Measurements from ENCODE around the gene NDUFA3.

DNA sequence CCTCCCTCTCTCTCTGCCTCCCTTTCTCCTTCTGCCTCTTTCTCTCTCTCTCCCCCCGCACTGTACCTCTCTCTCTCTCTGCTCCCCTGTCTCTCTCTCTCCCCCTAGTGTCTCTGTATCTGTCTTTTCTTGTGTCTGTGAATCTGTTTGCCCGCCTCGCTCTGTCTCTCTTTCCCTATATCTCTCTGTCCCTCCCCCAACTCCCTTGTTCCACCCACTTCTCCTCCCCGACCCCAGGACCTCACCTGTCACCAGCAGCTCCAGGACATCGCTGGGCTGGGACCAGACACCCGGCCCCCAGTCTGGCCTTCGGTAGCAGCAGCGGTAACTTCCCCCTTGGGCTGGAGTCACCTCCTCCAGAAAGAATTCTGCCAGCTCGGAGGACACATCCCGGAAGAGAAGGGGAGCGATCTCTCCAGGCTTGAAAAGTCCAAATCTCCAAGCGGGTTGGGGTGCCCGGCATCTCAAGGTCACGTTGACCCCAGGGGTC, 6.0 kb upstream of the NDUFA3 start:
- TF ChIP-seq, protein P1, sequence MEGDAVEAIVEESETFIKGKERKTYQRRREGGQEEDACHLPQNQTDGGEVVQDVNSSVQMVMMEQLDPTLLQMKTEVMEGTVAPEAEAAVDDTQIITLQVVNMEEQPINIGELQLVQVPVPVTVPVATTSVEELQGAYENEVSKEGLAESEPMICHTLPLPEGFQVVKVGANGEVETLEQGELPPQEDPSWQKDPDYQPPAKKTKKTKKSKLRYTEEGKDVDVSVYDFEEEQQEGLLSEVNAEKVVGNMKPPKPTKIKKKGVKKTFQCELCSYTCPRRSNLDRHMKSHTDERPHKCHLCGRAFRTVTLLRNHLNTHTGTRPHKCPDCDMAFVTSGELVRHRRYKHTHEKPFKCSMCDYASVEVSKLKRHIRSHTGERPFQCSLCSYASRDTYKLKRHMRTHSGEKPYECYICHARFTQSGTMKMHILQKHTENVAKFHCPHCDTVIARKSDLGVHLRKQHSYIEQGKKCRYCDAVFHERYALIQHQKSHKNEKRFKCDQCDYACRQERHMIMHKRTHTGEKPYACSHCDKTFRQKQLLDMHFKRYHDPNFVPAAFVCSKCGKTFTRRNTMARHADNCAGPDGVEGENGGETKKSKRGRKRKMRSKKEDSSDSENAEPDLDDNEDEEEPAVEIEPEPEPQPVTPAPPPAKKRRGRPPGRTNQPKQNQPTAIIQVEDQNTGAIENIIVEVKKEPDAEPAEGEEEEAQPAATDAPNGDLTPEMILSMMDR (IDR thresholded peaks at IDR 0.05), result no peak
- TF ChIP-seq TCF7L2 (IDR thresholded peaks at IDR 0.05; ENCODE audit: low read depth, low read length) (no peak), POLR2AphosphoS5 (IDR thresholded peaks at IDR 0.05; ENCODE audit: low read depth, low read length) (no peak), SIN3A (IDR thresholded peaks at IDR 0.05; ENCODE audit: borderline replicate concordance, insufficient read depth, low read depth, low read length) (no peak)
- TF ChIP-seq, protein P2, sequence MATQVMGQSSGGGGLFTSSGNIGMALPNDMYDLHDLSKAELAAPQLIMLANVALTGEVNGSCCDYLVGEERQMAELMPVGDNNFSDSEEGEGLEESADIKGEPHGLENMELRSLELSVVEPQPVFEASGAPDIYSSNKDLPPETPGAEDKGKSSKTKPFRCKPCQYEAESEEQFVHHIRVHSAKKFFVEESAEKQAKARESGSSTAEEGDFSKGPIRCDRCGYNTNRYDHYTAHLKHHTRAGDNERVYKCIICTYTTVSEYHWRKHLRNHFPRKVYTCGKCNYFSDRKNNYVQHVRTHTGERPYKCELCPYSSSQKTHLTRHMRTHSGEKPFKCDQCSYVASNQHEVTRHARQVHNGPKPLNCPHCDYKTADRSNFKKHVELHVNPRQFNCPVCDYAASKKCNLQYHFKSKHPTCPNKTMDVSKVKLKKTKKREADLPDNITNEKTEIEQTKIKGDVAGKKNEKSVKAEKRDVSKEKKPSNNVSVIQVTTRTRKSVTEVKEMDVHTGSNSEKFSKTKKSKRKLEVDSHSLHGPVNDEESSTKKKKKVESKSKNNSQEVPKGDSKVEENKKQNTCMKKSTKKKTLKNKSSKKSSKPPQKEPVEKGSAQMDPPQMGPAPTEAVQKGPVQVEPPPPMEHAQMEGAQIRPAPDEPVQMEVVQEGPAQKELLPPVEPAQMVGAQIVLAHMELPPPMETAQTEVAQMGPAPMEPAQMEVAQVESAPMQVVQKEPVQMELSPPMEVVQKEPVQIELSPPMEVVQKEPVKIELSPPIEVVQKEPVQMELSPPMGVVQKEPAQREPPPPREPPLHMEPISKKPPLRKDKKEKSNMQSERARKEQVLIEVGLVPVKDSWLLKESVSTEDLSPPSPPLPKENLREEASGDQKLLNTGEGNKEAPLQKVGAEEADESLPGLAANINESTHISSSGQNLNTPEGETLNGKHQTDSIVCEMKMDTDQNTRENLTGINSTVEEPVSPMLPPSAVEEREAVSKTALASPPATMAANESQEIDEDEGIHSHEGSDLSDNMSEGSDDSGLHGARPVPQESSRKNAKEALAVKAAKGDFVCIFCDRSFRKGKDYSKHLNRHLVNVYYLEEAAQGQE (IDR thresholded peaks at IDR 0.05; ENCODE audit: insufficient read depth in 1 of 2, low read depth in 2 of 2, low read length in 1 of 2), result no peak

Measured in Panc1 (cell line).